ENCODE results near the gene ZMPSTE24.
"Not testable (repeated sequence)": the region's sequence is repeated elsewhere in the genome, so short reads cannot be mapped to it uniquely, and the experiment has no call there.

The ZMPSTE24 gene

GRCh38 chr1:40257688-40258444 lies at the start of gene ZMPSTE24:
ZMPSTE24 (plus strand) TSS chr1:40258236; CDS start chr1:40258272, 36 bp downstream.
- peak within 1 kb of the TSS; percentile 98 for H3K4me3 ChIP-seq (replicated peaks; ENCODE audit: low read depth, low read length)
- no peak for TF ChIP-seq CTCF (IDR thresholded peaks at IDR 0.05; ENCODE audit: low read depth, low read length, missing control alignments)
- peak; percentile 95 for DNase-seq (ENCODE audit: extremely low read depth, low read depth)

DNA sequence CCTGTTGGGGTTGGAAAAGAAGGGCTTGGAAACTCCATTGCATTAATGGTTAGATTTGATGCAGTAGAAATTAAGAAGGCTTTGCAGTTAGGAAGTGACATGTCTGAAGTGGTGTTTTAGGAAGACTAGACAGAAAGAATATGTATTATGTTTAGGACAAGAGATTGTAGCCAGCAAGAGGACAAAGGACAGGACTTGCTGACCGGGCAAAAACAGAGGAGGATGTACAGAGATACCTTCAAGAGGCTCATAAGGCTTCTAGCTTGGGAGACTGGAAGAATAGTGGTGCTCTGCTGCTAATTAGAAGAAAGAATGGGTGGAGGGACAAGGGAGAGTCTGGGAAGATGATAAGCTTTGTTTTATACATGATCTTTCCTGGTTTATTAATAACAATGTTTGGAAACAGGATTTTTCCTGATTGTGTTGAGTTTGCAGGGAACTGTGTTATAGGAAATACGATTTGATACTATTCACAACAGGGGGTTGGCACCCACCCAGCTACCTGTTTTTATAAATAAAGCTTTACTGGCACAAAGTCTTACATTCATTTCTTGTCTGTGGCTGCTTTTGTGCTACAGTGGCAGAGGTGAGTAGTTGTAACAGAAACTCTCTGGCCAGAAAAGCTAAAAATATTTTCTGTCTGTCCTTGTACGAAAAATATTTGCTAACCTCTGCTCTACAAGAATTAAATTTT lies 47.4 kb upstream of the ZMPSTE24 start:
- no peak for DNase-seq (ENCODE audit: extremely low read depth, low read depth)
- H3K4me3 ChIP-seq (replicated peaks; ENCODE audit: low read depth, low read length): no peak overlapping the region
- TF ChIP-seq CTCF (IDR thresholded peaks at IDR 0.05; ENCODE audit: low read depth, low read length, missing control alignments): no peak

GRCh38 chr1:40218333-40218732 lies 39.7 kb upstream of the ZMPSTE24 start:
- H3K4me3 ChIP-seq (replicated peaks; ENCODE audit: low read depth, low read length): no peak overlapping the region
- DNase-seq (ENCODE audit: extremely low read depth, low read depth): no peak
- TF ChIP-seq CTCF (IDR thresholded peaks at IDR 0.05; ENCODE audit: low read depth, low read length, missing control alignments): no peak

- H3K4me3 ChIP-seq (replicated peaks; ENCODE audit: low read depth, low read length); DNase-seq (ENCODE audit: extremely low read depth, low read depth): not testable (repeated sequence)
These were observed 36.5 kb upstream of the ZMPSTE24 start for GRCh38 chr1:40221471-40221905.

DNA sequence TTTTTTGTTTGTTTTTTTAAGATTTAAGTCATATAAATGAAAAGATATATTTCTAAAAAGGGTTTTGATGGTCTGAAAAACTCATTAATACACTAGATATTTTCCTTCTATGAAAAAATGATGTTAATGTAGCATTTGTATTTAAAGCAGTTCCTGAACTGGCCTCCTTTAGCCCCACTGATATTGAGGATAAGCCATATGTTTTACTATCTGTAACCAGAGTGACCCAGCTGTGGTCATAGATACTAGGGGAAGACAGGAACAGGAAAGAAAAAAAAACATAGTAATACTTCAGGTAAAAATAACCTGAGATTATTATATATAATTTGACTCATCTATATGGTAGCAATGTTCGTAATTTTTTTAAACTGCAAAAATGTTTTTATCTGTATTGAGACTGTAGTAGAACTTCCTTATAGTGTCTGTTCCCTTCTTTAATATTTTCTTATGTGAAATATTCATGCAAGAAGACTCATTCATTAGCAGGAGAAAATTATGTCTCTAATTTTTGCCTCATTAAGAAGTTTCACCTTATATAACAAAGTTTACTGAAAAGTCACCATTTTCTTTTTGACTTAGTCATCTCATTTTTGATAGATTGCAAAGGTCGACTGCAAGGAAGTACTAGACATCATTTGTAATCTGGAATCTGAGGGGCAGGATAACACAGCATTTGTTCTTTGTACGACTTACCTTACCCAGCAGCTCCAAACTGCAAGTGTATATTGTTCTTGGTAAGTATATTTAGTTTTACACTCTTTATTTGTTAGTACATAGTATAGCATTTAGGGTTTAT lies 35.9 kb upstream of the ZMPSTE24 start:
- DNase-seq (ENCODE audit: extremely low read depth, low read depth): no peak
- H3K4me3 ChIP-seq (replicated peaks; ENCODE audit: low read depth, low read length): no peak overlapping the region
- TF ChIP-seq CTCF (IDR thresholded peaks at IDR 0.05; ENCODE audit: low read depth, low read length, missing control alignments): no peak

GRCh38 chr1:40224040-40224439 lies 34.0 kb upstream of the ZMPSTE24 start:
- H3K4me3 ChIP-seq (replicated peaks; ENCODE audit: low read depth, low read length): no peak overlapping the region
- no peak for TF ChIP-seq CTCF (IDR thresholded peaks at IDR 0.05; ENCODE audit: low read depth, low read length, missing control alignments)
- DNase-seq (ENCODE audit: extremely low read depth, low read depth): no peak

- no peak for DNase-seq (ENCODE audit: extremely low read depth, low read depth)
- no peak for TF ChIP-seq CTCF (IDR thresholded peaks at IDR 0.05; ENCODE audit: low read depth, low read length, missing control alignments)
- no peak overlapping the region for H3K4me3 ChIP-seq (replicated peaks; ENCODE audit: low read depth, low read length)
These were observed 31.8 kb upstream of the ZMPSTE24 start for GRCh38 chr1:40226192-40226591.
